GM23338 (cell line): ENCODE measurements around the gene CASS4. TPM values are rescaled to one million over a fixed set of nuclear protein-coding genes. Genes with fewer than 3 reads are reported as not detected.

Source experiments
- ATAC-seq: fragments of 200-7000 bp; cut with Tn5 transposase; 3 replicates; pipeline ENCODE4 v1.9.1; 2020
- DNase-seq: peaks from one replicate; pipeline ENCODE4 v3.0.0-alpha.2; 2015; ENCODE audit warnings: low spot score
- H2AFZ ChIP-seq: fragments of 200-600 bp; sonication (generic); 2 replicates; pipeline ENCODE4 v1.8.0; 2016; ENCODE audit warnings: antibody characterized with exemption, mild to moderate bottlenecking, moderate library complexity
- H3F3A ChIP-seq: fragments of 200-600 bp; sonication (generic); replicated peaks from 2 replicates; pipeline ENCODE4 v1.8.0; 2017; ENCODE audit warnings: antibody characterized with exemption, mixed run types, low read depth
- H3K27ac ChIP-seq: fragments of 200-600 bp; sonication (generic); 2 replicates; pipeline ENCODE4 v1.6.1; 2016; ENCODE audit warnings: low read depth
- H3K27me3 ChIP-seq: fragments of 200-600 bp; sonication (generic); 2 replicates; pipeline ENCODE4 v1.8.0; 2016; ENCODE audit warnings: mild to moderate bottlenecking, mixed run types, moderate library complexity; ENCODE audit not compliant: insufficient read depth
- H3K36me3 ChIP-seq: fragments of 200-600 bp; sonication (generic); 2 replicates; pipeline ENCODE4 v1.8.0; 2016; ENCODE audit warnings: mild to moderate bottlenecking; ENCODE audit not compliant: insufficient read depth
- H3K4me1 ChIP-seq: fragments of 200-600 bp; sonication (generic); 2 replicates; pipeline ENCODE4 v1.8.0; 2016; ENCODE audit warnings: mild to moderate bottlenecking, moderate library complexity; ENCODE audit not compliant: insufficient read depth
- H3K4me2 ChIP-seq: fragments of 200-600 bp; sonication (generic); 2 replicates; pipeline ENCODE4 v1.7.1; 2017; ENCODE audit warnings: mixed run types
- H3K4me3 ChIP-seq: fragments of 200-600 bp; sonication (generic); 2 replicates; pipeline ENCODE4 v1.6.1; 2016; ENCODE audit warnings: mixed run types
- H3K79me2 ChIP-seq: fragments of 200-600 bp; sonication (generic); replicated peaks from 2 replicates; pipeline ENCODE4 v1.8.0; 2017; ENCODE audit warnings: mild to moderate bottlenecking; ENCODE audit not compliant: insufficient read depth
- H3K9me2 ChIP-seq: fragments of 200-600 bp; sonication (generic); 2 replicates; pipeline ENCODE4 v1.8.0; 2017; ENCODE audit not compliant: insufficient read depth
- H4K20me1 ChIP-seq: fragments of 200-600 bp; sonication (generic); replicated peaks from 2 replicates; pipeline ENCODE4 v1.8.0; 2017; ENCODE audit warnings: mild to moderate bottlenecking; ENCODE audit not compliant: insufficient read depth
- H3K27ac Mint-ChIP-seq: 2 replicates; pipeline ENCODE4 v1.8.0; 2020; ENCODE audit warnings: inconsistent platforms, mild to moderate bottlenecking, moderate library complexity, mixed read lengths
- H3K27me3 Mint-ChIP-seq: 3 replicates; pipeline ENCODE4 v1.8.0; 2022; ENCODE audit warnings: low read depth, mild to moderate bottlenecking, moderate library complexity, mixed read lengths, inconsistent platforms; ENCODE audit not compliant: insufficient read depth, poor library complexity
- H3K36me3 Mint-ChIP-seq: 3 replicates; pipeline ENCODE4 v1.8.0; 2021; ENCODE audit warnings: low read depth, mild to moderate bottlenecking, inconsistent platforms, moderate library complexity, mixed read lengths
- H3K4me1 Mint-ChIP-seq: 3 replicates; pipeline ENCODE4 v1.8.0; 2020; ENCODE audit warnings: mild to moderate bottlenecking, inconsistent platforms, mixed read lengths
- H3K4me3 Mint-ChIP-seq: 3 replicates; pipeline ENCODE4 v1.8.0; 2021; ENCODE audit warnings: moderate library complexity, mild to moderate bottlenecking, inconsistent platforms, mixed read lengths
- H3K9me3 Mint-ChIP-seq: 3 replicates; pipeline ENCODE4 v1.8.0; 2020; ENCODE audit warnings: moderate library complexity, mild to moderate bottlenecking, inconsistent platforms, mixed read lengths
- NANOG ChIP-seq: IDR thresholded peaks from 2 replicates; pipeline ENCODE4 v1.6.1; 2016; ENCODE audit warnings: antibody characterized with exemption, borderline replicate concordance
- POLR2AphosphoS5 ChIP-seq: IDR thresholded peaks from 2 replicates; pipeline ENCODE4 v1.6.1; 2016; ENCODE audit warnings: antibody characterized with exemption, low read depth
- polyA plus RNA-seq: library from polyadenylated mRNA; unstranded; fragments of >200 nt; fragmentation: Nextera tagmentation; extraction: Ambion mirVana; gene quantifications from 2 replicates; pipeline ENCODE4 v1.2.1, GENCODE V29; 2016
- total RNA-seq: library from RNA; depleted of rRNA; stranded (reverse); fragments of >200 nt; shearing (Covaris generic); gene quantifications from 2 replicates; pipeline ENCODE4 v1.2.3, GENCODE V29; 2014
- TF ChIP-seq, protein P1 (sequence below): fragments of 250-450 bp; sonication (Bioruptor Pico); IDR thresholded peaks from 2 replicates; pipeline ENCODE4 v1.5.0; 2020; ENCODE audit warnings: mild to moderate bottlenecking, moderate library complexity
- TF ChIP-seq, protein P2 (sequence below): IDR thresholded peaks from 2 replicates; pipeline ENCODE4 v1.6.1; 2016; ENCODE audit warnings: antibody characterized with exemption
- TF ChIP-seq, protein P3 (sequence below), 2 experiments: fragments of 200-600 bp in 1 of 2; sonication (generic) in 1 of 2; conservative IDR thresholded peaks; 2 replicates each; pipeline versions ENCODE4 v1.5.1 to v1.6.1; 2016 to 2017; ENCODE audit warnings: antibody characterized with exemption in 2 of 2, low read depth in 2 of 2, mild to moderate bottlenecking in 2 of 2, moderate library complexity in 1 of 2

The CASS4 gene
- total and polyA plus RNA-seq, 2 experiments from 2014 or later = not detected

- Mint-ChIP-seq H3K4me3 (no peak overlapping the region), H3K27me3 (peaks cover 2% of the 10 kb centered on the region), H3K4me1 (no peaks in the 10 kb centered on the region), H3K36me3 (no peaks in the 10 kb centered on the region), H3K27ac (no peak overlapping the region), H3K9me3 (no peaks in the 10 kb centered on the region)
- Histone ChIP-seq H2AFZ (no peak overlapping the region), H3K27ac (no peak overlapping the region), H3K4me3 (no peak overlapping the region), H3K4me1 (no peaks in the 10 kb centered on the region), H4K20me1 (no peaks in the 10 kb centered on the region), H3K79me2 (no peaks in the 10 kb centered on the region), H3K9me2 (no peaks in the 10 kb centered on the region), H3F3A (no peaks in the 10 kb centered on the region), H3K4me2 (no peak overlapping the region), H3K27me3 (no peaks in the 10 kb centered on the region), H3K36me3 (no peaks in the 10 kb centered on the region)
- DNase-seq = no peak
- ATAC-seq = no peak
- TF ChIP-seq POLR2AphosphoS5 (no peak), NANOG (no peak)
- TF ChIP-seq, protein P1, sequence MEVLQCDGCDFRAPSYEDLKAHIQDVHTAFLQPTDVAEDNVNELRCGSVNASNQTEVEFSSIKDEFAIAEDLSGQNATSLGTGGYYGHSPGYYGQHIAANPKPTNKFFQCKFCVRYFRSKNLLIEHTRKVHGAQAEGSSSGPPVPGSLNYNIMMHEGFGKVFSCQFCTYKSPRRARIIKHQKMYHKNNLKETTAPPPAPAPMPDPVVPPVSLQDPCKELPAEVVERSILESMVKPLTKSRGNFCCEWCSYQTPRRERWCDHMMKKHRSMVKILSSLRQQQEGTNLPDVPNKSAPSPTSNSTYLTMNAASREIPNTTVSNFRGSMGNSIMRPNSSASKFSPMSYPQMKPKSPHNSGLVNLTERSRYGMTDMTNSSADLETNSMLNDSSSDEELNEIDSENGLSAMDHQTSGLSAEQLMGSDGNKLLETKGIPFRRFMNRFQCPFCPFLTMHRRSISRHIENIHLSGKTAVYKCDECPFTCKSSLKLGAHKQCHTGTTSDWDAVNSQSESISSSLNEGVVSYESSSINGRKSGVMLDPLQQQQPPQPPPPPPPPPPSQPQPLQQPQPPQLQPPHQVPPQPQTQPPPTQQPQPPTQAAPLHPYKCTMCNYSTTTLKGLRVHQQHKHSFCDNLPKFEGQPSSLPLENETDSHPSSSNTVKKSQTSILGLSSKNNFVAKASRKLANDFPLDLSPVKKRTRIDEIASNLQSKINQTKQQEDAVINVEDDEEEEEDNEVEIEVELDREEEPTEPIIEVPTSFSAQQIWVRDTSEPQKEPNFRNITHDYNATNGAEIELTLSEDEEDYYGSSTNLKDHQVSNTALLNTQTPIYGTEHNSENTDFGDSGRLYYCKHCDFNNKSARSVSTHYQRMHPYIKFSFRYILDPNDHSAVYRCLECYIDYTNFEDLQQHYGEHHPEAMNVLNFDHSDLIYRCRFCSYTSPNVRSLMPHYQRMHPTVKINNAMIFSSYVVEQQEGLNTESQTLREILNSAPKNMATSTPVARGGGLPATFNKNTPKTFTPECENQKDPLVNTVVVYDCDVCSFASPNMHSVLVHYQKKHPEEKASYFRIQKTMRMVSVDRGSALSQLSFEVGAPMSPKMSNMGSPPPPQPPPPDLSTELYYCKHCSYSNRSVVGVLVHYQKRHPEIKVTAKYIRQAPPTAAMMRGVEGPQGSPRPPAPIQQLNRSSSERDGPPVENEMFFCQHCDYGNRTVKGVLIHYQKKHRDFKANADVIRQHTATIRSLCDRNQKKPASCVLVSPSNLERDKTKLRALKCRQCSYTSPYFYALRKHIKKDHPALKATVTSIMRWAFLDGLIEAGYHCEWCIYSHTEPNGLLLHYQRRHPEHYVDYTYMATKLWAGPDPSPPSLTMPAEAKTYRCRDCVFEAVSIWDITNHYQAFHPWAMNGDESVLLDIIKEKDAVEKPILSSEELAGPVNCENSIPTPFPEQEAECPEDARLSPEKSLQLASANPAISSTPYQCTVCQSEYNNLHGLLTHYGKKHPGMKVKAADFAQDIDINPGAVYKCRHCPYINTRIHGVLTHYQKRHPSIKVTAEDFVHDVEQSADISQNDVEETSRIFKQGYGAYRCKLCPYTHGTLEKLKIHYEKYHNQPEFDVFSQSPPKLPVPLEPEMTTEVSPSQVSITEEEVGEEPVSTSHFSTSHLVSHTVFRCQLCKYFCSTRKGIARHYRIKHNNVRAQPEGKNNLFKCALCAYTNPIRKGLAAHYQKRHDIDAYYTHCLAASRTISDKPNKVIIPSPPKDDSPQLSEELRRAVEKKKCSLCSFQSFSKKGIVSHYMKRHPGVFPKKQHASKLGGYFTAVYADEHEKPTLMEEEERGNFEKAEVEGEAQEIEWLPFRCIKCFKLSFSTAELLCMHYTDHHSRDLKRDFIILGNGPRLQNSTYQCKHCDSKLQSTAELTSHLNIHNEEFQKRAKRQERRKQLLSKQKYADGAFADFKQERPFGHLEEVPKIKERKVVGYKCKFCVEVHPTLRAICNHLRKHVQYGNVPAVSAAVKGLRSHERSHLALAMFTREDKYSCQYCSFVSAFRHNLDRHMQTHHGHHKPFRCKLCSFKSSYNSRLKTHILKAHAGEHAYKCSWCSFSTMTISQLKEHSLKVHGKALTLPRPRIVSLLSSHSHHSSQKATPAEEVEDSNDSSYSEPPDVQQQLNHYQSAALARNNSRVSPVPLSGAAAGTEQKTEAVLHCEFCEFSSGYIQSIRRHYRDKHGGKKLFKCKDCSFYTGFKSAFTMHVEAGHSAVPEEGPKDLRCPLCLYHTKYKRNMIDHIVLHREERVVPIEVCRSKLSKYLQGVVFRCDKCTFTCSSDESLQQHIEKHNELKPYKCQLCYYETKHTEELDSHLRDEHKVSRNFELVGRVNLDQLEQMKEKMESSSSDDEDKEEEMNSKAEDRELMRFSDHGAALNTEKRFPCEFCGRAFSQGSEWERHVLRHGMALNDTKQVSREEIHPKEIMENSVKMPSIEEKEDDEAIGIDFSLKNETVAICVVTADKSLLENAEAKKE (CRISPR knock-in tag) = no peak
- TF ChIP-seq, protein P2, sequence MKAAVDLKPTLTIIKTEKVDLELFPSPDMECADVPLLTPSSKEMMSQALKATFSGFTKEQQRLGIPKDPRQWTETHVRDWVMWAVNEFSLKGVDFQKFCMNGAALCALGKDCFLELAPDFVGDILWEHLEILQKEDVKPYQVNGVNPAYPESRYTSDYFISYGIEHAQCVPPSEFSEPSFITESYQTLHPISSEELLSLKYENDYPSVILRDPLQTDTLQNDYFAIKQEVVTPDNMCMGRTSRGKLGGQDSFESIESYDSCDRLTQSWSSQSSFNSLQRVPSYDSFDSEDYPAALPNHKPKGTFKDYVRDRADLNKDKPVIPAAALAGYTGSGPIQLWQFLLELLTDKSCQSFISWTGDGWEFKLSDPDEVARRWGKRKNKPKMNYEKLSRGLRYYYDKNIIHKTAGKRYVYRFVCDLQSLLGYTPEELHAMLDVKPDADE = no peak
- TF ChIP-seq, protein P3, sequence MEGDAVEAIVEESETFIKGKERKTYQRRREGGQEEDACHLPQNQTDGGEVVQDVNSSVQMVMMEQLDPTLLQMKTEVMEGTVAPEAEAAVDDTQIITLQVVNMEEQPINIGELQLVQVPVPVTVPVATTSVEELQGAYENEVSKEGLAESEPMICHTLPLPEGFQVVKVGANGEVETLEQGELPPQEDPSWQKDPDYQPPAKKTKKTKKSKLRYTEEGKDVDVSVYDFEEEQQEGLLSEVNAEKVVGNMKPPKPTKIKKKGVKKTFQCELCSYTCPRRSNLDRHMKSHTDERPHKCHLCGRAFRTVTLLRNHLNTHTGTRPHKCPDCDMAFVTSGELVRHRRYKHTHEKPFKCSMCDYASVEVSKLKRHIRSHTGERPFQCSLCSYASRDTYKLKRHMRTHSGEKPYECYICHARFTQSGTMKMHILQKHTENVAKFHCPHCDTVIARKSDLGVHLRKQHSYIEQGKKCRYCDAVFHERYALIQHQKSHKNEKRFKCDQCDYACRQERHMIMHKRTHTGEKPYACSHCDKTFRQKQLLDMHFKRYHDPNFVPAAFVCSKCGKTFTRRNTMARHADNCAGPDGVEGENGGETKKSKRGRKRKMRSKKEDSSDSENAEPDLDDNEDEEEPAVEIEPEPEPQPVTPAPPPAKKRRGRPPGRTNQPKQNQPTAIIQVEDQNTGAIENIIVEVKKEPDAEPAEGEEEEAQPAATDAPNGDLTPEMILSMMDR (conservative IDR thresholded peaks at IDR 0.05; ENCODE audit: low read depth in 2 of 2) = no peak
These were observed 41.3 kb downstream of the CASS4 start for GRCh38 chr20:56453352-56453751.
